Astrocyte of the spinal cord (primary cell): ENCODE measurements around the gene ORC3.

Source experiments
- DNase-seq: peaks from one replicate; pipeline ENCODE4 v3.0.0; 2011; ENCODE audit warnings: low read depth, low spot score
- H3K4me3 ChIP-seq: 2 replicates; pipeline ENCODE4 v1.5.1; 2011; ENCODE audit warnings: low read depth, mild to moderate bottlenecking, low read length, moderate library complexity
- CTCF ChIP-seq: IDR thresholded peaks from 2 replicates; pipeline ENCODE4 v1.5.1; 2012; ENCODE audit warnings: low read depth, mild to moderate bottlenecking, low read length, inconsistent platforms
- in situ Hi-C: cut with HindIII; loops from 2 replicates; pipeline ENCODE4 v1.10.0; 2017; ENCODE audit warnings: low sequenced_read_pairs

Gene ORC3

GRCh38 chr6:87714093-87714842 lies 124.3 kb downstream of the ORC3 start:
- peak; percentile 90 for DNase-seq
- in situ Hi-C loops: no loop called here
- TF ChIP-seq CTCF: no peak
- no peak overlapping the region for H3K4me3 ChIP-seq
